GM23338 (cell line): ENCODE data around the gene SORCS3.

Source experiments
- CTCF ChIP-seq, 2 experiments: fragments of 200-600 bp in 1 of 2; sonication (generic) in 1 of 2; conservative IDR thresholded peaks; 2 replicates each; pipeline versions ENCODE4 v1.5.1 to v1.6.1; 2016 to 2017; ENCODE audit warnings: antibody characterized with exemption in 2 of 2, low read depth in 2 of 2, mild to moderate bottlenecking in 2 of 2, moderate library complexity in 1 of 2
- ETS1 ChIP-seq: IDR thresholded peaks from 2 replicates; pipeline ENCODE4 v1.6.1; 2016; ENCODE audit warnings: antibody characterized with exemption
- EZH2 ChIP-seq: fragments of 200-600 bp; sonication (generic); IDR thresholded peaks from one replicate; pipeline ENCODE4 v1.8.0; 2017; ENCODE audit warnings: antibody characterized with exemption, mild to moderate bottlenecking, low read depth; ENCODE audit not compliant: unreplicated experiment
- EZH2phosphoT487 ChIP-seq: fragments of 200-600 bp; sonication (generic); IDR thresholded peaks from one replicate; pipeline ENCODE4 v1.8.1; 2018; ENCODE audit warnings: antibody characterized with exemption; ENCODE audit not compliant: unreplicated experiment
- POLR2AphosphoS5 ChIP-seq: IDR thresholded peaks from 2 replicates; pipeline ENCODE4 v1.6.1; 2016; ENCODE audit warnings: antibody characterized with exemption, low read depth
- REST ChIP-seq: IDR thresholded peaks from one replicate; pipeline ENCODE4 v1.6.1; 2018; ENCODE audit warnings: antibody characterized with exemption; ENCODE audit not compliant: unreplicated experiment

- TF ChIP-seq EZH2phosphoT487 = no peak
- no peak for TF ChIP-seq CTCF (conservative IDR thresholded peaks at IDR 0.05; ENCODE audit: low read depth in 2 of 2)
- no peak for TF ChIP-seq ETS1
- no peak for TF ChIP-seq EZH2
- no peak for TF ChIP-seq POLR2AphosphoS5
- no peak for TF ChIP-seq REST
Observed at GRCh38 chr10:104707602-104708459, 66.7 kb downstream of the SORCS3 start.
